Measurements from ENCODE around the gene POFUT2.
A peak's percentile ranks its signal among the peaks of the same experiment; 100 is the strongest.

POFUT2 gene

GRCh38 chr21:45287438-45288391 lies at the start of gene POFUT2:
Gene POFUT2, minus strand, starts transcription at chr21:45287895. Its CDS starts 24 bp downstream, at chr21:45287871.
- Histone ChIP-seq H3K27ac (peak within 1 kb of the TSS; percentile 63), H3K27me3 (ENCODE audit: insufficient read depth, low read depth, severe bottlenecking) (no peaks in the 10 kb centered on the region), H3K36me3 (peaks cover 21% of the 10 kb centered on the region), H3K9me3 (ENCODE audit: severe bottlenecking) (no peaks in the 10 kb centered on the region), H3K4me3 (ENCODE audit: low read depth, low read length) (peak within 1 kb of the TSS; percentile 84)
- peak; percentile 98 for DNase-seq
- 0 out of 2 replicates have a peak, but pooled peaks have one; percentile 6 for TF ChIP-seq CTCF (IDR thresholded peaks at IDR 0.05; ENCODE audit: low read depth, low read length)

GRCh38 chr21:45336870-45337269 lies 49.2 kb upstream of the POFUT2 start:
- no peak overlapping the region for H3K27ac ChIP-seq

GRCh38 chr21:45336535-45336810 lies 48.8 kb upstream of the POFUT2 start:
- DNase-seq = no peak
- TF ChIP-seq CTCF (IDR thresholded peaks at IDR 0.05; ENCODE audit: low read depth, low read length) = no peak
- H3K27me3 ChIP-seq (ENCODE audit: insufficient read depth, low read depth, severe bottlenecking) = no peaks in the 10 kb centered on the region
- H3K36me3 ChIP-seq = no peaks in the 10 kb centered on the region
- H3K4me3 ChIP-seq (ENCODE audit: low read depth, low read length) = no peak overlapping the region
- no peak overlapping the region for H3K27ac ChIP-seq
- H3K9me3 ChIP-seq (ENCODE audit: severe bottlenecking) = peaks cover 2% of the 10 kb centered on the region

More at GRCh38 chr21:45336870-45337269, 49.2 kb upstream of the POFUT2 start:
- TF ChIP-seq CTCF (IDR thresholded peaks at IDR 0.05; ENCODE audit: low read depth, low read length) = peak; percentile 48
- Histone ChIP-seq H3K27me3 (ENCODE audit: insufficient read depth, low read depth, severe bottlenecking) (no peaks in the 10 kb centered on the region), H3K9me3 (ENCODE audit: severe bottlenecking) (peaks cover 2% of the 10 kb centered on the region), H3K36me3 (no peaks in the 10 kb centered on the region), H3K4me3 (ENCODE audit: low read depth, low read length) (no peak overlapping the region)
- DNase-seq = peak; percentile 59

GRCh38 chr21:45335761-45336534 lies 48.3 kb upstream of the POFUT2 start:
- TF ChIP-seq CTCF (IDR thresholded peaks at IDR 0.05; ENCODE audit: low read depth, low read length) = no peak
- Histone ChIP-seq H3K27ac (no peak overlapping the region), H3K9me3 (ENCODE audit: severe bottlenecking) (no peaks in the 10 kb centered on the region), H3K4me3 (ENCODE audit: low read depth, low read length) (no peak overlapping the region), H3K36me3 (no peaks in the 10 kb centered on the region), H3K27me3 (ENCODE audit: insufficient read depth, low read depth, severe bottlenecking) (no peaks in the 10 kb centered on the region)
- no peak for DNase-seq

GRCh38 chr21:45335151-45335760 lies 47.6 kb upstream of the POFUT2 start:
- H3K27me3 ChIP-seq (ENCODE audit: insufficient read depth, low read depth, severe bottlenecking) = no peaks in the 10 kb centered on the region
- TF ChIP-seq CTCF (IDR thresholded peaks at IDR 0.05; ENCODE audit: low read depth, low read length) = no peak
- DNase-seq = no peak
- H3K4me3 ChIP-seq (ENCODE audit: low read depth, low read length) = no peak overlapping the region
- H3K36me3 ChIP-seq = no peaks in the 10 kb centered on the region
- H3K27ac ChIP-seq = no peak overlapping the region
- no peaks in the 10 kb centered on the region for H3K9me3 ChIP-seq (ENCODE audit: severe bottlenecking)

Data from WERI-Rb-1 (cell line).